Thyroid gland (tissue), 4 donors: Measurements from ENCODE around the gene SPOCK2. TPM values are rescaled to one million over a fixed set of nuclear protein-coding genes. Genes with fewer than 3 reads are reported as not detected.

ENCODE experiments used
- DNase-seq, 2 donors: peaks; one replicate each; pipeline ENCODE4 v3.0.0-alpha.2; 2019
- H3K27ac ChIP-seq, 3 donors: fragments of 200-600 bp; sonication (generic); 1 replicate in 2 of 3; 2 replicates in 1 of 3; pipeline ENCODE4 v1.5.1; 2016 to 2019; ENCODE audit warnings: mild to moderate bottlenecking in 1 of 3, moderate library complexity in 1 of 3
- H3K27me3 ChIP-seq: fragments of 200-600 bp; sonication (generic); one replicate; pipeline ENCODE4 v1.5.1; 2019
- H3K36me3 ChIP-seq, 2 donors: fragments of 200-600 bp; sonication (generic); one replicate each; pipeline ENCODE4 v1.5.1; 2016 to 2019
- H3K4me1 ChIP-seq, 2 donors: fragments of 200-600 bp; sonication (generic); one replicate each; pipeline ENCODE4 v1.5.1; 2017 to 2019
- H3K4me3 ChIP-seq, 3 donors: fragments of 200-600 bp; sonication (generic); replicated peaks in 1 of 3; 1 replicate in 2 of 3; 2 replicates in 1 of 3; pipeline ENCODE4 v1.5.1; 2016; ENCODE audit warnings: mild to moderate bottlenecking in 1 of 3
- H3K9me3 ChIP-seq: fragments of 200-600 bp; sonication (generic); one replicate; pipeline ENCODE4 v1.5.1; 2017
- CTCF ChIP-seq, 6 experiments: fragments of 200-600 bp in 3 of 6; fragments of 450-650 bp in 3 of 6; sonication (generic) in 3 of 6; IDR thresholded peaks; one replicate each; pipeline ENCODE4 v1.5.1; 2016 to 2019; ENCODE audit warnings: antibody characterized with exemption in 6 of 6, mild to moderate bottlenecking in 2 of 6, inconsistent platforms in 1 of 6, moderate library complexity in 1 of 6
- POLR2A ChIP-seq, 2 donors: fragments of 450-650 bp; IDR thresholded peaks; one replicate each; pipeline ENCODE4 v1.6.1; 2017; ENCODE audit warnings: antibody characterized with exemption in 2 of 2, mild to moderate bottlenecking in 2 of 2, moderate library complexity in 1 of 2
- WGBS, 2 donors: methylation state at CpG; one replicate each; pipeline ENCODE4 v1.1.5; 2017; 5-methylcytosine and 5-hydroxymethylcytosine counted together
- intact Hi-C: fragments of 100-400 bp; cut with DNase I; formaldehyde crosslinking; loops from one replicate; pipeline ENCODE4 v1.15.1; 2023
- total RNA-seq, 4 donors: library from RNA; depleted of rRNA; stranded (reverse); fragments of >200 nt; gene quantifications; one replicate each; pipeline ENCODE4 v1.2.3, GENCODE V29; 2016

The SPOCK2 gene
- total RNA-seq, 4 donors from 2014 or later = 4.3 to 17.6 (median 13.5) TPM

GRCh38 chr10:72025832-72026231 is 62.5 kb downstream of the SPOCK2 start:
- no peak overlapping the region for H3K4me3 ChIP-seq
- WGBS, 2 donors = 69 to 93% methylated on average over 5 of the region's 5 CpGs
- intact Hi-C loops = no loop called here
- no peaks in the 10 kb centered on the region for H3K36me3 ChIP-seq
- H3K27me3 ChIP-seq = no peaks in the 10 kb centered on the region
- no peak for DNase-seq
- H3K27ac ChIP-seq = no peak overlapping the region
- TF ChIP-seq POLR2A (IDR thresholded peaks at IDR 0.05) (no peak), CTCF (IDR thresholded peaks at IDR 0.05) (no peak)
- H3K9me3 ChIP-seq = no peaks in the 10 kb centered on the region
- H3K4me1 ChIP-seq = no peaks in the 10 kb centered on the region

DNA sequence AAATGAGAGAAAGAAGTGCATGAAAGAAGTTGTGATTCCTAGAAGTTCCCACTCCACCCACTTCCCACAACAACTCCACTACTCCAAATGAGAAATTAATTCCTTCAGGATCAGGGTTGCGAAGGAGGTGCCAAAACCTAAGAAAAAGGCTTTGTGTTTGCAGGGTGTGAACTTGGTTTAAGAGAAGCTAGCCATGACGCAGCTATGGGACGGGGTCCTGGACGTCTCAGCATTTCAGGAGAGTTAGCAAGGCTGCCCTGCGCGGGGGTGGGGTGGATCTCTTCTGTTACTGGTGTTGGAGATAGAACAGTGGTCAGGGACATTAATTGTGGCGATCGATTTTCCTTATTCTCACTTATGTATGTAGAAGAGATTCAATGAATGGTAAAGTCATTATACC is 63.0 kb downstream of the SPOCK2 start:
- Histone ChIP-seq H3K27me3 (no peaks in the 10 kb centered on the region), H3K36me3 (no peaks in the 10 kb centered on the region), H3K4me3 (no peak overlapping the region), H3K27ac (no peak overlapping the region), H3K9me3 (no peaks in the 10 kb centered on the region), H3K4me1 (no peaks in the 10 kb centered on the region)
- WGBS, 2 donors = 90 to 92% methylated on average over 8 of the region's 8 CpGs
- DNase-seq = no peak
- intact Hi-C loops = no loop called here
- no peak for TF ChIP-seq POLR2A (IDR thresholded peaks at IDR 0.05)

- 89 to 91% methylated on average over 4 of the region's 4 CpGs for WGBS, 2 donors
- Histone ChIP-seq H3K9me3 (no peaks in the 10 kb centered on the region), H3K27me3 (no peaks in the 10 kb centered on the region), H3K4me1 (no peaks in the 10 kb centered on the region), H3K4me3 (no peak overlapping the region), H3K27ac (no peak overlapping the region), H3K36me3 (no peaks in the 10 kb centered on the region)
- no peak for DNase-seq
- TF ChIP-seq CTCF (IDR thresholded peaks at IDR 0.05) = no peak
- no peak for TF ChIP-seq POLR2A (IDR thresholded peaks at IDR 0.05)
- intact Hi-C loops = no loop called here
Observed at GRCh38 chr10:72024596-72024995, 63.8 kb downstream of the SPOCK2 start.

GRCh38 chr10:72022228-72022627 is 66.1 kb downstream of the SPOCK2 start:
- no peak for TF ChIP-seq CTCF (IDR thresholded peaks at IDR 0.05)
- no peak for TF ChIP-seq POLR2A (IDR thresholded peaks at IDR 0.05)
- WGBS, 2 donors = 65 to 72% methylated on average over 6 of the region's 6 CpGs
- intact Hi-C loops = no loop called here

GRCh38 chr10:72020914-72021809 is 67.2 kb downstream of the SPOCK2 start:
- no peak overlapping the region for H3K27ac ChIP-seq
- WGBS, 2 donors = 82 to 85% methylated on average over 9 of the region's 9 CpGs
- intact Hi-C loops = no loop called here

More at GRCh38 chr10:72022228-72022627, 66.1 kb downstream of the SPOCK2 start:
- H3K36me3 ChIP-seq = no peaks in the 10 kb centered on the region
- no peak overlapping the region for H3K4me3 ChIP-seq
- H3K27ac ChIP-seq = no peak overlapping the region
- no peak for DNase-seq
- peaks cover 3 to 9% of the 10 kb centered on the region in 2 donors for H3K4me1 ChIP-seq
- H3K9me3 ChIP-seq = no peaks in the 10 kb centered on the region
- H3K27me3 ChIP-seq = no peaks in the 10 kb centered on the region

More at GRCh38 chr10:72020914-72021809, 67.2 kb downstream of the SPOCK2 start:
- no peaks in the 10 kb centered on the region for H3K27me3 ChIP-seq
- H3K9me3 ChIP-seq = no peaks in the 10 kb centered on the region
- TF ChIP-seq CTCF (IDR thresholded peaks at IDR 0.05) (no peak), POLR2A (IDR thresholded peaks at IDR 0.05) (no peak)
- no peak for DNase-seq
- no peaks in the 10 kb centered on the region for H3K36me3 ChIP-seq
- H3K4me1 ChIP-seq = peaks cover 11 to 19% of the 10 kb centered on the region in 2 donors
- H3K4me3 ChIP-seq = no peak overlapping the region
